Measurements from ENCODE around the gene KDM2B.

- TF ChIP-seq CTCF (IDR thresholded peaks at IDR 0.05; ENCODE audit: poor library complexity) (no peak), EZH2 (IDR thresholded peaks at IDR 0.05; ENCODE audit: borderline replicate concordance) (no peak)
Observed at GRCh38 chr12:121405211-121405610, 175.6 kb downstream of the KDM2B start.
